ENCODE data around the gene ASB2.

DNA sequence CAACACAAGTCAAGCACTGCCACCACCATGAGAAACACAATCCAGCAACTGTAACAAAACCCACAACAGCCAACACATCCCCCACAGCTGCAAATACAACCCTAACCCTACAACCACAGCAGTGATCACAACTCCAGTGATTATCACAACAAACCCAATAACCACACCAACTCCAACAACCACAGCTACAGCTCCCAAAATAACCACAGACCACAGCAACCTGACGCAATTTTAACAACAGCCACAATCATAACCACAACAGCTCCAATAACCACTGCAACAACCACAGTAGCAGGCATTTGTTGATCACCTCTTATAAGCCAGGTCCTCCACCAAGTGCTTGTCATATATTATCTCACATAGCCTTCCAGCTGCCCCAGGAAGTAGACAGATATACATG lies 91.4 kb downstream of the ASB2 start:
- TF ChIP-seq, protein P1, sequence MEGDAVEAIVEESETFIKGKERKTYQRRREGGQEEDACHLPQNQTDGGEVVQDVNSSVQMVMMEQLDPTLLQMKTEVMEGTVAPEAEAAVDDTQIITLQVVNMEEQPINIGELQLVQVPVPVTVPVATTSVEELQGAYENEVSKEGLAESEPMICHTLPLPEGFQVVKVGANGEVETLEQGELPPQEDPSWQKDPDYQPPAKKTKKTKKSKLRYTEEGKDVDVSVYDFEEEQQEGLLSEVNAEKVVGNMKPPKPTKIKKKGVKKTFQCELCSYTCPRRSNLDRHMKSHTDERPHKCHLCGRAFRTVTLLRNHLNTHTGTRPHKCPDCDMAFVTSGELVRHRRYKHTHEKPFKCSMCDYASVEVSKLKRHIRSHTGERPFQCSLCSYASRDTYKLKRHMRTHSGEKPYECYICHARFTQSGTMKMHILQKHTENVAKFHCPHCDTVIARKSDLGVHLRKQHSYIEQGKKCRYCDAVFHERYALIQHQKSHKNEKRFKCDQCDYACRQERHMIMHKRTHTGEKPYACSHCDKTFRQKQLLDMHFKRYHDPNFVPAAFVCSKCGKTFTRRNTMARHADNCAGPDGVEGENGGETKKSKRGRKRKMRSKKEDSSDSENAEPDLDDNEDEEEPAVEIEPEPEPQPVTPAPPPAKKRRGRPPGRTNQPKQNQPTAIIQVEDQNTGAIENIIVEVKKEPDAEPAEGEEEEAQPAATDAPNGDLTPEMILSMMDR (optimal IDR thresholded peaks at IDR 0.05 in 1 of 3, IDR thresholded peaks at IDR 0.05 in 1 of 3, conservative IDR thresholded peaks at IDR 0.05 in 1 of 3; ENCODE audit: extremely low read depth in 1 of 3, insufficient read depth in 2 of 3, low read length in 3 of 3) = no peak
- no peak for TF ChIP-seq EZH2 (IDR thresholded peaks at IDR 0.05; ENCODE audit: low read length)

All from keratinocyte (primary cell).